Adrenal gland (tissue), 12 donors: Measurements from ENCODE around the gene SLC8A3. TPM values are rescaled to one million over a fixed set of nuclear protein-coding genes. Genes with fewer than 3 reads are reported as not detected.

Source experiments
- DNase-seq, 7 donors: peaks; one replicate each; pipeline ENCODE4 v3.0.0-alpha.2; 2019 to 2020
- H3K27ac ChIP-seq, 5 donors: fragments of 200-600 bp; sonication (generic) in 4 of 5; 1 replicate in 3 of 5; 2 replicates in 2 of 5; pipeline versions ENCODE4 v1.5.1 to v1.8.0; 2016 to 2020; ENCODE audit warnings: mild to moderate bottlenecking in 1 of 5
- H3K27me3 ChIP-seq: fragments of 200-600 bp; 2 replicates; pipeline ENCODE4 v1.8.0; 2021
- H3K36me3 ChIP-seq, 2 donors: fragments of 200-600 bp; replicated peaks in 1 of 2; 1 replicate in 1 of 2; 2 replicates in 1 of 2; pipeline versions ENCODE4 v1.5.1 to v1.8.0; 2018 to 2022
- H3K4me1 ChIP-seq, 2 donors: fragments of 200-600 bp; replicated peaks in 1 of 2; 1 replicate in 1 of 2; 2 replicates in 1 of 2; pipeline versions ENCODE4 v1.5.1 to v1.8.0; 2018 to 2021
- H3K4me3 ChIP-seq, 4 donors: fragments of 200-600 bp; sonication (generic) in 3 of 4; one replicate each; pipeline ENCODE4 v1.5.1; 2016 to 2018
- H3K9me3 ChIP-seq, 3 donors: fragments of 200-600 bp; sonication (generic) in 1 of 3; replicated peaks in 1 of 3; 1 replicate in 2 of 3; 2 replicates in 1 of 3; pipeline versions ENCODE4 v1.5.1 to v1.8.0; 2016 to 2021
- POLR2A ChIP-seq, 2 donors: fragments of 450-650 bp; IDR thresholded peaks; one replicate each; pipeline ENCODE4 v1.6.1; 2017; ENCODE audit warnings: antibody characterized with exemption in 2 of 2, mild to moderate bottlenecking in 2 of 2, moderate library complexity in 1 of 2
- whole genome bisulfite sequencing, 4 donors: extraction: QIAGEN DNeasy Blood & Tissue Kit in 2 of 4; methylation state at CpG; one replicate each; pipeline versions ENCODE4 v1.1.5 to v1.1.7; 2013 to 2017; 5-methylcytosine and 5-hydroxymethylcytosine counted together
- intact Hi-C, 2 donors: fragments of 100-400 bp; cut with DNase I; formaldehyde crosslinking; loops; one replicate each; pipeline versions ENCODE4 v1.14.1 to v1.15.0; 2022 to 2023
- polyA plus RNA-seq, 3 donors: library from polyadenylated mRNA; stranded (reverse); fragments of 200-250 nt in 2 of 3; fragments of 350-450 nt in 1 of 3; fragmentation: Illumina TruSeq in 1 of 3; extraction: RNeasy Lipid Tissue Mini Kit (QIAGEN cat#74804) in 1 of 3; gene quantifications; one replicate each; pipeline ENCODE4 v1.2.3, GENCODE V29; 2013 to 2014
- total RNA-seq, 9 donors: library from RNA; depleted of rRNA in 4 of 9; stranded (reverse); fragments of >200 nt in 4 of 9; fragments of 120-200 nt in 1 of 9; fragmentation: NEBNext Ultra II Directional in 1 of 9; extraction: Animal tissue kit (Norgen Biotek cat#: 25700) in 1 of 9; gene quantifications; one replicate each; pipeline versions ENCODE4 v1.1.0 to v1.2.4, GENCODE V29; 2013 to 2023
- TF ChIP-seq, protein P1 (sequence below), 6 experiments: fragments of 450-650 bp in 4 of 6; fragments of 200-600 bp in 2 of 6; sonication (generic) in 1 of 6; IDR thresholded peaks; 1 replicate in 5 of 6; 2 replicates in 1 of 6; pipeline versions ENCODE4 v1.5.1 to v1.8.0; 2016 to 2021; ENCODE audit warnings: antibody characterized with exemption in 6 of 6, mild to moderate bottlenecking in 2 of 6, moderate library complexity in 1 of 6
- donor health status: healthy with polysubstance abuse.
- donor health status: Bipolar disorder and iron deficiency.
- donor health status: DM: yes; HTN: yes; CAD: no.
- donor health status: DM: no; HTN: no; CAD: no.
- donor health status: DM: no; HTN: no; CAD: no.
- donor health status: DM: yes; HTN: yes; CAD: no.

SLC8A3 gene
- total and polyA plus RNA-seq, 12 donors: 0.08 to 2.1 (median 0.62) TPM; not detected in 4

DNA sequence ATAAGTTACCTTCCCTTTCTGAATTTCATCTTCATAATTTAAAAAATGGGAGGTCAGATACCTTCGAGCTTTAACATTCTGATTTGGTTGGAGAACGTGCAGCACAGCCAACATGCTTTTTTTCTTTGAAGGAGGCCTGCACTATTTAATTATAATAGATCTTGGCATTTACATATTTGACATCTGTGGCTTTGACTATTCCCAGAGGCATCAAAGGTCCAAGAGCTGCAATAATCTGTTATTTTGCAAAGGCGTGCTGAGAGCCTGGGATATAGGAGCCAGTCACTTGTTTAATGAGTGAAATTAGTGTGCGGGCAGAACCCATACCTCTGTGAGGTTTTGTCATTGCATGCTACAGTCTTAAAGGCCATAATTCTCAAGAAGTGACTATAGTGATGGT is 26.4 kb downstream of the SLC8A3 start:
- WGBS, 4 donors: 69 to 74% (median 71%) methylated on average over 4 of the region's 4 CpGs
- Histone ChIP-seq H3K9me3 (no peaks in the 10 kb centered on the region), H3K36me3 (no peaks in the 10 kb centered on the region), H3K4me3 (no peak overlapping the region), H3K4me1 (no peaks in the 10 kb centered on the region), H3K27ac (no peak overlapping the region), H3K27me3 (no peaks in the 10 kb centered on the region)
- no peak for DNase-seq
- TF ChIP-seq, protein P1, sequence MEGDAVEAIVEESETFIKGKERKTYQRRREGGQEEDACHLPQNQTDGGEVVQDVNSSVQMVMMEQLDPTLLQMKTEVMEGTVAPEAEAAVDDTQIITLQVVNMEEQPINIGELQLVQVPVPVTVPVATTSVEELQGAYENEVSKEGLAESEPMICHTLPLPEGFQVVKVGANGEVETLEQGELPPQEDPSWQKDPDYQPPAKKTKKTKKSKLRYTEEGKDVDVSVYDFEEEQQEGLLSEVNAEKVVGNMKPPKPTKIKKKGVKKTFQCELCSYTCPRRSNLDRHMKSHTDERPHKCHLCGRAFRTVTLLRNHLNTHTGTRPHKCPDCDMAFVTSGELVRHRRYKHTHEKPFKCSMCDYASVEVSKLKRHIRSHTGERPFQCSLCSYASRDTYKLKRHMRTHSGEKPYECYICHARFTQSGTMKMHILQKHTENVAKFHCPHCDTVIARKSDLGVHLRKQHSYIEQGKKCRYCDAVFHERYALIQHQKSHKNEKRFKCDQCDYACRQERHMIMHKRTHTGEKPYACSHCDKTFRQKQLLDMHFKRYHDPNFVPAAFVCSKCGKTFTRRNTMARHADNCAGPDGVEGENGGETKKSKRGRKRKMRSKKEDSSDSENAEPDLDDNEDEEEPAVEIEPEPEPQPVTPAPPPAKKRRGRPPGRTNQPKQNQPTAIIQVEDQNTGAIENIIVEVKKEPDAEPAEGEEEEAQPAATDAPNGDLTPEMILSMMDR (IDR thresholded peaks at IDR 0.05): no peak
- TF ChIP-seq POLR2A (IDR thresholded peaks at IDR 0.05): no peak
- intact Hi-C loops: no loop called here

DNA sequence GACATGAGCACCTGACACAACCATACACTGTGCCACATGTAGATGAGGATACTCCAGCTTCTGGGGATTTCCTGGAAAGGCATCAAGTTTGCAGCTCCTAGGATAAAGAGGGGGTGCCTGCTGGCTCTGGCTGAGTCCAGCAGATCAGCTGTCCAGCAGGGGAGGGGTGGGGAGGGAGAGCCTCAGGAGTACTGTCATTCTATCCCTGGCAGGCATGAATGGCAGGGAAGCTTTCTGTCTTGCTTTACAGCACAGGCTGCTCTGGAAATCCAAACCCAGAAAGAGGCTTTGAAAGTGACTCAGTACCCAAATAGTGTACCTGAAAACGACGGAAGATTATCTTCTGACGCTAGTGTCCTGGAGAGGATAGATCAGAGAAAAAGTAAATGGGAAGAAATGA is 32.2 kb downstream of the SLC8A3 start:
- TF ChIP-seq POLR2A (IDR thresholded peaks at IDR 0.05): no peak
- TF ChIP-seq, protein P1 (IDR thresholded peaks at IDR 0.05): no peak
- H3K4me3 ChIP-seq: no peak overlapping the region
- H3K36me3 ChIP-seq: no peaks in the 10 kb centered on the region
- DNase-seq: no peak
- H3K27me3 ChIP-seq: no peaks in the 10 kb centered on the region
- no peaks in the 10 kb centered on the region for H3K9me3 ChIP-seq
- no peaks in the 10 kb centered on the region for H3K4me1 ChIP-seq
- intact Hi-C loops: no loop called here
- 68 to 81% (median 74%) methylated on average over 3 of the region's 3 CpGs for WGBS, 4 donors
- no peak overlapping the region for H3K27ac ChIP-seq

DNA sequence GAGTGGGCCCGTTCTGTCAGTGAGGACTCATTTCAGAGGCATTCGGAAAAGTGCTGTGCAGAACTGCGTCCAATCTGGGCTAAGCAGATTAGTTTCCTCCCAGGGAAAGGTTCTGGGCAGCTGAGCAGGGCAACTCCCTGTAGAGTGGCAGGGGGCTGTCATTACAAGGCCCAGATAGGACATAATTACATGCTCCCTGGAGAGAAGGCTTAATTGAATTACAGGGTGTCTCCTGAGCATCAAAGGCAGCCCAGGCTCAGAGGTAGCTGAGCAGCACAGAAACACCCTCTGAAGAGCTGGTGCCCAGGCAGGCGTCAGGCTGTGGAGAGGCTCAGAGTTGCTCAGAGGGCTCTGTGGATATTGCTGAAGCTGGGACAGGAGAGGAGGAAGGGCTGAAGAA is 36.0 kb downstream of the SLC8A3 start:
- WGBS, 4 donors: 40 to 70% (median 55%) methylated on average over 1 to 4 of the region's 4 CpGs
- H3K4me3 ChIP-seq: no peak overlapping the region
- no peaks in the 10 kb centered on the region for H3K27me3 ChIP-seq
- no peaks in the 10 kb centered on the region for H3K36me3 ChIP-seq
- no peak for DNase-seq
- TF ChIP-seq, protein P1 (IDR thresholded peaks at IDR 0.05): no peak
- TF ChIP-seq POLR2A (IDR thresholded peaks at IDR 0.05): no peak
- no peak overlapping the region for H3K27ac ChIP-seq
- H3K9me3 ChIP-seq: no peaks in the 10 kb centered on the region
- intact Hi-C loops: no loop called here
- H3K4me1 ChIP-seq: no peaks in the 10 kb centered on the region

DNA sequence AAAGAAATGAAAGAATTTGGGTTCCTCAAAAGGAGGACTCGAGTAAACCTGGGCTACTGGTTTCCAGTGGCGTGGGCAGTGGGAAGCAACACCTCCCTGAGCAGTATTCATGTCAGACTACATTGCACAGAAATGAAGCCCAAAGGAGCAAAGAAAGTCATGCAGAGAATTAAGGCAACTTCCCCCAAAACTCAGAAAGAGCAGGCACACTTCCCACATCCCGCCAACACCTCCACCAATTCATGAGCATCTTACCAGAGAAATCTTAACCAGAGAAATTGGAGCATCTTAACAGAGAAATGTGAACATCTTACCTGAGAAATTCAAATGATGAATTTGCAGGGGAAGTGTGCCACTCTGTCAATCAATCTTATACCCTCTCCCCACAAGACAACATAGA is 36.7 kb downstream of the SLC8A3 start:
- Histone ChIP-seq H3K36me3 (no peaks in the 10 kb centered on the region), H3K4me1 (no peaks in the 10 kb centered on the region), H3K27me3 (no peaks in the 10 kb centered on the region), H3K27ac (no peak overlapping the region), H3K9me3 (no peaks in the 10 kb centered on the region), H3K4me3 (no peak overlapping the region)
- TF ChIP-seq POLR2A (IDR thresholded peaks at IDR 0.05): no peak
- TF ChIP-seq, protein P1 (IDR thresholded peaks at IDR 0.05): no peak
- intact Hi-C loops: no loop called here
- WGBS, 4 donors: 70 to 98% (median 87%) methylated on average over 3 of the region's 3 CpGs
- DNase-seq: no peak
